Activated naive CD4-positive, alpha-beta T cell treated with anti-CD3 and anti-CD28 coated beads, Interleukin-2, amount 10 ng/mL, durations not matched to agents 5 hours and 36 hours (primary cell): Measurements from ENCODE around the gene PRLHR. TPM values are rescaled to one million over a fixed set of nuclear protein-coding genes. Genes with fewer than 3 reads are reported as not detected.

Experiments
- total RNA-seq, 2 experiments: library from RNA; stranded (reverse); gene quantifications; one replicate each; pipeline ENCODE4 v1.2.3, GENCODE V29; 2021

Gene PRLHR
- not detected for total RNA-seq

GRCh38 chr10:118595598-118596425, at the start of gene PRLHR:
Gene PRLHR, minus strand, starts transcription at chr10:118595648. Its CDS starts 404 bp downstream, at chr10:118595244.

Other genes with a start within 250 kb of the PRLHR start
- gene CACUL1, start 159.3 kb upstream of the PRLHR start, total RNA-seq = 10 to 100 TPM; 23.8 to 27.5 TPM